CD4-positive, alpha-beta T cell treated with Interleukin-10 for 1 hour (primary cell): Measurements from ENCODE around the gene GABRR3.
A peak's percentile ranks its signal among the peaks of the same experiment; 100 is the strongest.

ENCODE experiments used
- DNase-seq: peaks from one replicate; pipeline ENCODE4 v3.0.0-alpha.2; 2020

GABRR3 gene

GRCh38 chr3:98035208-98035607 is at the start of gene GABRR3:
GABRR3 (minus strand) TSS chr3:98035315; CDS start chr3:98034987, 328 bp downstream.
- DNase-seq, result no peak

DNA sequence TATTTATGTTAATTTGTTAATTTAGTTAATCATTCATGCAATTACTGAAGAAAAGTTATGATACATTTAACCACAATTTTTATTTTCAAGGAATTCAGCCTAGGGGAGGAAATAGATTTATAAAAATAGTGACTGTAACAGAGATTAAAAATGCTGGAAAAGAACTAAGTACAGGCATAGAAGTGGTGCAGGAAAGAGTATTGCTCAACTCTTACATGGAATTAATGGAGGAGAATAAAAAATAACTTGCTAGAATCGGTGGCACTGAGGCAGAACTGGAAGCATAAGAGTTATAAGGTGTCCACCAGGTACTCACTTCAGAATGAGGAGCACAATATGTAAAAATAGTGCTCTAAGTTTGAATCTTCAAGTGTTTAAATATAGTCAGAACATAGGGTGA is 38.4 kb upstream of the GABRR3 start:
- no peak for DNase-seq

GRCh38 chr3:98070840-98071239 is 35.7 kb upstream of the GABRR3 start:
- no peak for DNase-seq

DNA sequence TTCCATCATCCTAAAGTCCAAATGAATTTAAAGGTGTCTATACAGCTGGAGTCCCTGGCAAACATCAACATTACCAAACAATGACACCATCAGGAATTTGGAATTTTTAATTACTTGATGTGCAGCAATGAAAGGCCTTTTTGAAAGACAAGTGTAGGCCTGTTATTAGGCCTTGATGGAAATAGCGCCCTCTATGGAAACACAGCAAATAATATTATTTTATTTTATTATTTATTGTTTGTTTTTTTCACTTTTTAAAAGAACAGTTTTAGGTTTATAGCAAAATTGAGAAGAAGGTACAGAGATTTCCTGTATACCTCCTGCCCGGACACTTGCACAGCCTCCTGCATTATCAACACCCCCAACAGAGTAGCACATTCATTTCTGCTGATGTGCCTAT is 33.7 kb upstream of the GABRR3 start:
- DNase-seq, result no peak

- DNase-seq, result no peak
Measured at GRCh38 chr3:98058244-98058960, 23.3 kb upstream of the GABRR3 start.

DNA sequence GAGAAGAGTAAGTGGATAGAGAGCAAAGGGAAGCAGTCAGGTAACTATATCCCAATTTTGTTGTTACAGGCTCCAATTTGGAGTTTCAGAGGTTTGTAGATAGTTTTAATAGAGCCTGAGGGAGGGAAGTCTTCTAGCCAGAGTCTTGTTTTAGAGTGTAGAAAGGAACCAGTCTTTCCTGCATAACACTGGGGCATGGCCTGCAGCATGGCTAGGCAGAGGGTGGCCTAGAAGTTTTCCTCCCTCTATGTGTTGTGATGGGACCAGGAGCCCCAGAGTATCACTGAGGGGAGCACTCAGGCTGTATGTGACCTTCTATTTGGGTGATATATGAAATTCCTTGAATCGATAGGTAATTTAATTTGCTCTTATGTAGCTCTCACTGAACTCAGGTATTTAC is 22.5 kb upstream of the GABRR3 start:
- no peak for DNase-seq

- no peak for DNase-seq
Measured at GRCh38 chr3:98056035-98056434, 20.9 kb upstream of the GABRR3 start.

- DNase-seq, result no peak
Measured at GRCh38 chr3:98049271-98049670, 14.2 kb upstream of the GABRR3 start.

DNA sequence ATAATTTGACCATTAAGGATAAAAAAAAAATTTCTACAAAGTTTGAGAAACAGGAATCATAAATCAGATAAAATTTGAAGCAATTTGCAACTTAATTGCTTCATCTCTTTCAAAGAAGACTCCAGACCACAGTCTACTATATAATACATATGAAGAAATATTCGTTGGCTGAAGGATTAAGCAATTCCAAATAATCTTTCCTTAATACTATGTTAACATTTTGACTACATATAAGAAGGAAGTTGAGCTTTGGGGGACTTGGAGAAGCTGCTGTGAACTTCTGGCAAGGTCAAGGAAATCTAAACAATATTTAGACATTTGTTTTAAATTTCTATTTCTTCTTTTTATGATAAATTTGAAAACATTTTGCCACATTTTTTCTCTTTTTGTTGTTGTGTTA is 13.5 kb upstream of the GABRR3 start:
- no peak for DNase-seq

DNA sequence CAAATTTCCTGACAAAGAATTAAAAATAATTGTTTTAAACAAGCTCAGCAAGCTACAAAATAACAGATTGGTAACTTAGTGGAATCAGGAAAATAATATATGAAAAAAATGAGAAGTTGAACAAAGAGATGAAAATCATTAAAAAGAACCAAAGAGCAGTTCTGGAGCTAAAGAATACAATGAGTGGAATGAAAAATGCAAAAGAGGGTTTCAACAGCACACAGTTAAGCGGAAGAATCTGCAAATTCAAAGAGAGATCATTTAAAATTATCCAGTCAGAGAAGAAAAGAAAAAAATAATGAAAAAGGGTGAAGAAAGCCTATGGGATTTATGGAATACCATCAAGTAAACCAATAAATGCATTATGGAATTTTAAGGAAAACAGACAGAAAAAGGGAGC is 6.2 kb upstream of the GABRR3 start:
- no peak for DNase-seq

DNA sequence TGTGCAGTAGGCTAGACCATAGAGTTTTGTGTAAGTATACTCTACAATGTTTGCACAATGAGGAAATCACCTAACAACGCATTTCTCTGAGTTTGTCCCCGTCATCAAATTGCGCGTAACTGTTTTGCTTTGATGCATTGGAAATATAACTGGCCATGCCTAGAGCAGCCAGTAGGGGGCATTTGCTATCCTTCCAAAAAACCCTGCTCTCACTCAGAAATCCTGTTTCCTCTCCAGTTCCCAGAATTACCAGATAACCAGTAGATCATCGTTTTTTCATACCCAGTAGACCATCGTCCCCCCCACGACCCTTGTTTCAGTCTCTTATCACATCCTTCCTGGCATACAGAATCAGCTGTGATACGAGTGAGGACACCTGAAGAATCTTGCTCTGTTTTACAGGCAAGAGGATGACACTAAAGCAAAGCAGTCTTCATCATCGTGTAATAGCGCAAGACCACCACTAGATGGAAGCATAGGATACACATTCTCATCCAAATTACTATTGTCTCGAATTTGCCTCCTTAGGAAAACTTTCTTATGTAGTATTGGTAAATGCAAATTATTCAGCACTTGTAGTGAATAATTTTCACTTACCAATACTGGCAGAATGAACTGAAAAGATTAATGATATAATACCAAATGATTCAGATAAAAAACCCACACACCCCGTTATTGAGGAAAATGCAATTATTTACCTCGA is 4.4 kb upstream of the GABRR3 start:
- DNase-seq, result peak; percentile 87

- no peak for DNase-seq
Measured at GRCh38 chr3:98038876-98039275, 3.8 kb upstream of the GABRR3 start.

GRCh38 chr3:98038286-98038685 is 3.2 kb upstream of the GABRR3 start:
- no peak for DNase-seq

GRCh38 chr3:98034486-98034885 is 629 bp downstream of the GABRR3 start:
- DNase-seq, result no peak

GRCh38 chr3:98034036-98034435 is 1.1 kb downstream of the GABRR3 start:
- DNase-seq, result no peak

GRCh38 chr3:98032904-98033303 is 2.2 kb downstream of the GABRR3 start:
- DNase-seq, result no peak

- no peak for DNase-seq
Measured at GRCh38 chr3:98032265-98032664, 2.9 kb downstream of the GABRR3 start.

DNA sequence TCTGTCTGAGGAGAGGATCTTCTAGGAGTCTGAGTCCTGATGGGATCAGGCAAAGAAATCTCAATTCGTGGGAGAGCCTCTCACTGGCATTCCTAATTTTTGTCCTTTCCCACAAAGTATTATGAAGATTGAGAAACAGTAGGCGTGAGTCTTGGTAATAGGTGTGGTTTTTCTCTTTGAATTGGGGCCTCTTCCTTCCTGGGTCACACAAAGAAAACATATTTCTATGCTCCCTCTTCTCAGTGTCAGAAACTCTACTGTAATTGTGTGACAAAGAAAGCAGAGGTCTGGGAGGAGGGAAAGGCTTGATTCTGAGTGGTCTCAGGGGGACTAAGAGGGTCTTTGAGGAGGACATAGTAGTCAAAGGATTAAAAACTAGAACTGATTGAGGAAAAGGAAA is 6.0 kb downstream of the GABRR3 start:
- DNase-seq, result peak; percentile 15

DNA sequence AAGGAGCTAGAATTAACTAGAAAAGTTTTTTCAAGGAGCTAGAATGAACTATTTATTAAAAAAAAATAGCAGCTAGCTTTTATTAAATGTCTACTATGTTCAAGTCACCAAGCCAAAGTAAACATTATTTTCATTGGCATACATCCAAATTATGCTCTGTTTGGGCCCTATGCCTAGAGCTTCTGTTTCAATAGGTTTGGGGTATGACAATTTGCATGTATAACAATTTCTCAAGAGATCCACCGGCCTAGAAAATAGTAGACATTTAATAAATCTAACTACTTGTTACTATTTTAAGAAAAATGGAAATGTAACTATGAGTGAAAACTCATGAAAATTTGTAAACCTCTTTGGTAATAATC is 8.0 kb downstream of the GABRR3 start:
- no peak for DNase-seq

GRCh38 chr3:98026425-98027084 is 8.6 kb downstream of the GABRR3 start:
- DNase-seq, result no peak

GRCh38 chr3:98025392-98025945 is 9.6 kb downstream of the GABRR3 start:
- no peak for DNase-seq

DNA sequence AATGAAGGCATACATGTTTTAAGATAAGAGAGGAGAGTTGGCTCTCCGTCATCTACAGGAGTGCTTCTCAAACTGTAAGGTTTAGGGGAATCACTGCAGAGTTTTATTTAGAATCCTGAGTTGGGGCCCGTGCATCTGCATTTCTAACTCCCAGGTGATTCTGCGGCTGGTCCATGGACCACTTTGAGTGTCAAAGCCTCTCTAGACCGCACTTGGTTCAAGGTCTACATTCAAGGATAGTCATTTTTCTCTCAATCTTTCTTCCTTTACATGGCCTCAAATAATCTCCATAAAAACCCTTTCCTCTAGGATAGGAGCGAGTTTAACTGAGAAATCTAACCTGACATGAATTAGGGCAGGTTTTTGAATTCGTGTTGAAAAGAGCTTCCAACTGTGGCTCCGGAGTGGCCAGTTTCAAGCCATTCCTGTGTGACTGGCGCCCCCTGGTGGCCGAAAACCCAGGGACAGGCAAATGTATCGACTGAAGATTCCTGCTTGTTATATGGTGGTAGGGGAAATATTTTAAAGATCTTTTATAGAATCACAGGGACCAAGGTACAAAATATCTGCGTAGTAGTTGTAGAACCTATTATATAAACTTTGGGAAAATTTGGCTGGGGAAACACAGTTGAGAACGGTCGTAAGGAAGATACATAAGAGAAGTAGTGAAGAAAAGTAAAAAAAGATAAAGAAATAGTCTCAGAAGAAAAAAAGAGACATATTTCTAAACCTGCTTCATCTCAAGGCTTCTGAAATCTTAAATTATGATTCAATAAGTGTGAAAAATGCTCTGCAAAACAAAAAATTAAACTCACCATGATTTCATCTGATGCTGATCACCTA is 11.9 kb downstream of the GABRR3 start:
- peak; percentile 87 for DNase-seq
